Suprapubic skin (tissue), 3 donors: ENCODE results near the gene EXOC7.

ENCODE experiments used
- CTCF ChIP-seq, 2 donors: fragments of 200-600 bp in 1 of 2; fragments of 450-650 bp in 1 of 2; sonication (generic) in 1 of 2; IDR thresholded peaks; one replicate each; pipeline ENCODE4 v1.5.1; 2016 to 2019; ENCODE audit warnings: antibody characterized with exemption in 2 of 2, mild to moderate bottlenecking in 1 of 2, moderate library complexity in 1 of 2
- POLR2AphosphoS5 ChIP-seq, 3 donors: sonication (generic); formaldehyde crosslinking; IDR thresholded peaks; one replicate each; pipeline ENCODE4 v1.6.1; 2017; ENCODE audit warnings: antibody characterized with exemption in 3 of 3

DNA sequence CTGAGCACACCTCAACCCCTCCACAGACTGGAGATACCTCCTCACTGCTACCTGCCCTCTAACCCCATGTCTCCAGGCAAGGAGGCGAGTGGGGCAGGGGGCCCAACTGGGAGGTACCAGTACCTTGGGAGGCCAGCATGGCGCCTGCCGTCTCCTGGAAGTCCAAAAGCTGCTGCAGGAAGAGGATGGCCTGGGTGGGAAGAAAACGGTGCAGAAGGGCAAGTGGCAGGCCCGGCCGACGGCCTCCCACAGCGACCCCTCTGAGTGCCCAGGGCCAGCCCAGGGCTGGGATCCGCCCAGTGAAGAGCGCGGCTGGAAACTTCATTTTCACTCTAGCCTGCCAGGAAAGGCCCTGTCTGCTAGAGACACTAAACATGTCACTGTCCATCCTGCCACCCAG is 16.1 kb downstream of the EXOC7 start:
- TF ChIP-seq CTCF (IDR thresholded peaks at IDR 0.05) (no peak), POLR2AphosphoS5 (IDR thresholded peaks at IDR 0.05) (no peak)
